ENCODE data around the gene PRDX3.
A peak's percentile ranks its signal among the peaks of the same experiment; 100 is the strongest.

Gene PRDX3

DNA sequence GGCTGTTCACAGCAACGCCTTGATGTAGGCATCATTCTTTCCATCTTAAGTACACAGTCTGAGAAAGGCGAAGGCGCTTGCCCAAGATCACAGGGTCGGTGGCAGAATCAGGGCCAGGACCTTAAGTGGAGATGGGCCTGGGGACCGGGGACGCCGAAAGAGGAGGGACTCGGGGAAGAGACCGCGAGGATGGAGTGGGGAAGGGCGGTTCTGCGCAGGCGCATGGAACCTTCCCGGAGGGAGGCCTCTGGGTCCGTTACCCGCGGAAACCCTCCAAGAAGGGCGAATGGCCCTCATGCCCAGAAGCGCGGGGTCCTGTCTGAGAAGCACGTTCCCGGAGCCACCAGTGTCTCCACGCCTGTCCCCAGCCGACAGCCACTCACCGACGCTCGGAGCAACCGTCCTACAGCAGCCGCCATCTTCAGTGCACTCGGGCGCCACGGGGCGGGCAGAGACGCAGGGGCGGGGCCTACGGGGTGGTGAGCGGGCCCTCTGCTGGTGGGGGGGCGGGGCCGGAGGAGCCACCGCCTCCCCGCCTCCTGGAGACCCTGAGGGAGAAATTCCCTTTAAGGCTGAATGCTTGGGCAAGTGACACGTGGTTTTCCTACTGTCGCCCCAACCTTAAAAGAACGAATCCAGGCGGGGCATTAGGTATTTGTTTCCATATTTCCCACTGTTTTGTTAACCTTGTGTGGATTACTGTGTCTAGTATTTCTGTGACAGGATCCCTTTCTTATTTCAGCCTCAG is at the start of gene PRDX3:
TSS of gene PRDX3 (minus strand) at position 441 of the 748 bp plus-strand sequence. CDS start at position 419, 22 bp downstream.
- peak; percentile 84 for DNase-seq

DNA sequence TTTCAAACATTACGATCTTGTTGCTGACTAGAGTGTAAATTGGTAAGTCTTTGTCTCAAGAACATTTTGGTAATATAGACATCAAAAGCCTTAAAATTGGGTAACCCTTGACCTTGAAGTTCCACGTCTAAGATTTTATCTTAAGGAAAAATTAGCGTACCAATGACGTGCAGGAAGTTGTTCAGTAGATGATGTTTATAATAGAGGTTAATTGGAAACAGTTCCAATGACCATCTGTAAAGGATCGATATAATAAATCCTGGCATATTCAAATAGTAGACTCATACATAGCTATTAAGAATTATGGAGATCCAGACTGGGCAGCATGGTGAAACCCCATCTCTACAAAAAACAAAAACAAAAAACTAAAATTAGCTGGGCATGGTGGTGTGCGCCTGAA is 49.2 kb upstream of the PRDX3 start:
- DNase-seq = no peak

DNA sequence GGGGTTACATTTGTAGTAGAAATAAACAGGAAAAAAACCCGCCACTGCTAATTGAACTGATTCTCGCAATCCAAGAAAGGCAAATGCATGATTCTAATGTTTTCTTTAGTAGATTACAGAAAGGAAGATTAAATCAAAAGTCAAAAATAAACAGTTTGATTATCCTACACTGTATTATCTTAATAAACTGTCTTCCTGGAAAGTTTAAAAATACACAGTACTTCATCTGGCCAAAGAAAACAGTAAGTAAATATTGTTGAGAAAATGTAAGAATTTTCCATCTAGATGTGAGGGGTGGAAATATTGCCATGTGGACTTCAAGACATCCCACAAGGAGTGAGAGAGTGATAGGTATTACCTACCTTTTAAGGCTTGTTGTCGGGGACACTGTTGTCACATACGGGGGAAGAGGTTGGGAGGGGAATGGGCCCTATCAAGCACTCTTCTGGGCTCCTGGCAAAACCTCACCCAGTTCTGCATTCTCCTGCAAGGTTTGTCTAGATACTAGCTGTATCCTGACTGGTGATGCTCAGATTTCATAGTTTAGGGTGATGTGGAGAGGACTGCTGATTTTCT is 46.6 kb upstream of the PRDX3 start:
- DNase-seq = no peak

DNA sequence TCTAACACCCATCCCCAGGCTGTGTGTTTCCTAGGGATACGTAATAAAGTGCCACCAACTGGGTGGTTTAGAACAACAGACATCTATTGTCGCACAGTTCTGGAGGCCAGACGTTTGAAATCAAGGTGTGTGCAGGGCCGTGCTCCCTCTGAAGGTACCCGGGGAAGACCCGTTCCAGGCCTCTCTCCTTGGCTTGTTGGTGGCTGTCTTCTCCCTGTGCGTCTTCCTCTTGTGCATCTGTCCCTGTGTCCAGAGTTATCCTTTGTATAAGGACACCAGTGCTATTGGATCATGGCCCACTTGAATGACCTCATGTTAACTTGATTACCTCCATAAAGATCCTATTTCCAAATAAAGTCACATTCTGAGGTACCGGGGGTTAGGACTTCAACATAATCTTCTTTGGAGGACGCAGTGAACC is 44.4 kb upstream of the PRDX3 start:
- no peak for DNase-seq

DNA sequence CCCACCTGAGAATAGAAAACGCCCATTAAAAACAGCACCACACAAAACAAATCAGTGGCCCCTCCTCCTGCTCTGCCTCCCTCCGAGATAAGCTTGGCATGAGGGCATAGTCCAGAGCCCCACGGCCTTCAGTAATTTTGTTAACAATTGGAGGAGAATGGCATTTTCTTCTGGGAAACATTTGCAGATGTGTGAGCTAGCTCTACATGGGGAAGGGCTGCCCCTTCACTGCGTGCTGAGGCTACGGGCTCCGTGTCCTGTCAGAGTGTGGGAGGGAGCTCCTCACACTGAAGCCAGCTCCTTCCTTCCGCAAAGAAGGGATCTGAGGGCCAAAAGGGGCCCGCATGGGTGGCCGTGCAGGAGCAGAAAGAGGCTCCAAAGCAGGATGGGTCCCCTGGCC is 43.9 kb upstream of the PRDX3 start:
- no peak for DNase-seq

DNA sequence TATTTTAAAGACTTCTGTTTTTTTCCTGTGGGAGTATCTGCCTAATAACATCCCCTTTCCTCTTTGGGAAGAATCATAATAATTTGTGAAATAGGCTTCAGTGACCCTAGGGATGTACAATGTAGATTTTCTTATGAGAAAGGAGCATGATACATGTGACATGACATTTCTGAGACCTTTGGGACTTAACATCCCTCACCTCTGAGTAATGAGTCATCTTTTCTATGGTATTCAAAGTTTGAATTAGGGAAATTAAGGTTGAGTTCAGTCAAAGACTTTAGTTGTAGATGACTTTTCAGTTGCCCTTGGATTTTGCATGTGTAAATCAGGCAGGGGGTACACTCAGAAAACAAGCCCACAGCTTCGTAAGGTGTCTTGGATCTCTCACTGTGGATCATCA is 43.1 kb upstream of the PRDX3 start:
- DNase-seq = no peak

DNA sequence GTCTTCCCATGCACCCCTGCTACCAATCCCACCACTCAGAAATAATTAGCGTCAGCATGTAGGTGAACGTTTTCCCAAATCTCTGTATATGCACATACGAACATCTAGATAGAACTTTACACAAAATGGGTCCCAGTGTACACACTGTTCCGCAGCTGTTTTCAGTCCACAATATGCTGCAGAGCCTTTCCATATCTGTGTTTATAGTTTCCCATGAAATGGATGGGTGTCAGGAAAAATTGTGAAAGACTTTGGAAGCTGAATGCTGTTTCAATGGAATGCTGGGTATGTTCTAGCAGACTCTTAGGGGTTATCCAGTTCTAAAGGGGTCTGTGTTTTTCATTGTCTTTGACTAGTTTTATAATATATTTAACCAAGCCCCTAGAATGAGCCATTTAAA is 42.6 kb upstream of the PRDX3 start:
- DNase-seq = no peak

DNA sequence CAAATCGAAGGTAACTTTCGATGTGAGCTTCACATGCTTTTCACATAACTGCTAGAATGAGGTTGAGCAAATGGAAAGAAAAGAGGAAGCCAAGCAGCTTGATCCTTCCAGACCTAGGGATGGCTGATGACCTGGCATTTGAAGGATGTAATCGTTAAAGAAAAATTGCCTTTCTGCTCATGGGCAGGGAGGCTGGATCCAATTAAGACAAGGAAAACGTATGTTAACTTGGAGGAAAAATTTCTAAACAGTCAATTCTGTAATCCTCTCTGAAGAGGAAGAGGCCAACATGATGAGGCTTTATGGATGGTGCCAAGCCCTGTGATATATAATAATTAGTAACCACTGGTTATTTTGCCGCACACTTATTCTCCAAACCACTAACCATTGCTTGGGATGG is 41.3 kb upstream of the PRDX3 start:
- DNase-seq = no peak

DNA sequence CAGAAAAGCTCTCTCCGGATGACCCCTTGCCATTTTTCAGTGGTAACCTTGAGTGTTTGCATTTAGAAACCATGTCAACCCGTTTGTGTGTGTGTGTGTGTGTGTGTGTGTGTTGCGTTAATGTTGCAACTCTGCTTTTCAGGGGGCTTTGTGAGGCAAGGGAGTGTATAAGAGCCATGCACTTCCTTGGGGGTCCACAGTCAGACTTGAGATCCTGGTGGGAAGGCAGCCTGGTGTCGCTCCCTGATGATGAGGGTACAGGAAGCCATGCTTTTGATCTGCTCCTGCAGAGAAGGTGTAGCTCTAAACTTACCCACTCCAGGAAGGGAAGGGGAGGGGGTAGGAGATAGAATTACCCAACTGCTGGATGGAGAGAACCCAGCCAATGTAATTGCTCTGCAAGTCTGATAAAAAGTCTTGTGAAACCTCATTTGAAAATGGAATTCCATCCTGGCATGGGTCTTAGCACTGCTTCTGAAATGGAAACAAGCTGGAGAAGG is 39.4 kb upstream of the PRDX3 start:
- DNase-seq = no peak

DNA sequence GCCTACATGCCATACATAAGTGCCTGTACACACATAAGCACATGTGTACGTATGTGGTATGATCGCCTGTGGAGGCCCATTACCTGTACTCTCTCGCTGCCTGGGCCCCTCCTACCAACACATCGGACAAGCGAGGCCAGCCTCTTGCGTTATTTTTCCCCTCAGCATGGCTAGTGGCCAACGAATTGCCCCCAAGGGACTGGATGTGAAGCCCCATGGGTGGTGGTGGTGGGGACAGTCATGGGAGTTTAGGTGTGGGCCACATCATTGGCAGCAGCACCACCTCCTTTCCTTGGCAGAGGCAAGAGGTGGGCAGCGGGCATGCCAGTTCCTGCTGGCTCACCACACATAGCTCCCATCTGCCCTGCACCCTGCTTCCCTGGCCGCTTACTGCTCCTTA is 38.8 kb upstream of the PRDX3 start:
- DNase-seq = no peak

DNA sequence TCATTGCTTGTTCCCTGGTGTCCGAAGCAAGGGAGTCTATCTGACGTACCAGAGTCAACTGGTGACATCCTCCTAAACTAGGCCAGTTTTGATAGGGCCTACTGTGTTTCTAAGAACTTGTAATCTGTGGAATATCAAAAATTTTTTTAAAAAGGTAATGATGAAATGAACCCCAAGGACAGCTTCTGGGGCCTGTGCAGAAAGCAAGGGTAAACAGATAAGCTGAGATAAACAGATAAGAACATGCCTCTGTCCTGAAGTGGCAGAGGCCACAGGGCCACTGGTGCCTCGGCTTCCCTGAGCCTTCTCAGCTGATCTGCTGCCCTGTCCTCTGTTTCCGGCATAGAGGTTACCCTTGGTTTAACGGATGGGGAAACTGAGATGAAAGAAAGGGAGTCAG is 37.5 kb upstream of the PRDX3 start:
- DNase-seq = no peak

DNA sequence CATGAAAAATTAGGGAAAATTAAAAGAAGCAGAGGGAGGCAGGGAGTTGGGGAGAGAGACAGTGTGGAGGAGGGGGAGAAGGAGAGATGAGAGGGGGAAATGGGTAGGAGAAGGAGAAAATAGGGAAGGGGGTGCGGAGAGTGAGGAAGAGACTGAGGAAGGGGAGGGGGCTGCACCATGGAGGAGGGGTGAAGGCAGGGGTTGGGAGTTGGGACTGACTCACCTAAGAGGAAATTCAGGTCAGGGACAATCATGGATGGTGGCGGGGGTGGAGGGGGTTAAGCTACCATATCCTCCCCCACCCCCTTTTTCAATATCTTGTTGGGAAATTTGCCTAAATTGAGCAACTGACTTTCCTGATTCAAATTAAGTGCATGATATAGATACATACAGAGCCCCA is 36.8 kb upstream of the PRDX3 start:
- DNase-seq = no peak

DNA sequence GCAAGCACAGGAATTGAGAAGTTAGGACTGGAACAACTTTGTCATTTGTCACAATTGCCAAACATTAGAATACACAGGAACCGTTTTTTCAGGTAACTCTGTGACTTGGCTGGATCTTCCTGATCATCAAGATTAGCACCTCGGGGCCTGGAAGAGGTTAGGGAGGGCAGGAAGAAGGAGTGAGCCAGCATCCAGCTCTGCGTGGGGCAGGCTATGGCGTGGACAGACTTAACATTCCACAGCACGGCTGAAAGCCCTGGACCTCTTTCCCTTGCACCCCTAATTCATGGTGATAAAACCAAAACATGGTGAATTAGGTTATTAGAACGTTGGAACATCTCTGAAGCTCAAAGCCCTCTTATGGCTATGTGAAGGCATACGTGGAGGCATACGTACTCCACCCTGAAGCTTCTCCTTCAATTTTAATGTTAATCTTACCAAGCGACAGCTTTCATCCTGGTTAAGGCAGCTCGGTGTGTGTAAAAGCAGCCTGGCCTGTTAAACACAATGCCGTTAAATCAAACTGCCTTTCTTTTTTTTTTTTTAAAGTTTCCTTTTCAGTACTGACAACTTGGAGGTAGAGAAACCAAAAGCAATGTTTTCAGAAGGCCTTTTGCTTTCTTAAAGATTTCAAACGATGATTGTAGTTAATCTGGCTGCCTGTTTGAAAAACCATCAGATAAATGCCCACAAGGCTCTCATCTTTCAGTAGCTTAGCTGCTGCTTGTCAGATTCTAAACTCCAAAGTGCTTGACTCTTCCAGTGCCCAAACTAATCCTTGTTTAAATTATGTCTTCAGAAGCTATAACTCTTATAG is 33.2 kb upstream of the PRDX3 start:
- no peak for DNase-seq

DNA sequence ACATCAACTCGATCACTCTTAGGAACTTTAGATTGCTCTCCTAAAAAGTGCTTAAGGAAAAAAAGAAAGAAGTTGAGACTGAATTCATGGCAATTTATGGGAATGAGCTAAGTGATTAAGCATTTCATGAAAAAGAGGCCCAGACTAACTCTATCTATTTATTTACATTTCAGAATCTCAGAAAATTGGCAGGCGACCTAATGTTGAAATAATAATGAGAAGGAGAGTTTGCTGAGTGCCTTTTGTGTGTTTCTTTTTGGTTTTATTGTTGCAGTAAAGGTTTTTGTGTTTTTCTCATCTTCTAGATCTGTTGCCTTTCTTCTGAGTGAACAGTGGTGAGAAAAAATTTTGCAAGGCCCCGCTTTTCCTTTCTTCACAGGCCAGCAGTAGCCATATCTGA is 32.6 kb upstream of the PRDX3 start:
- no peak for DNase-seq

DNA sequence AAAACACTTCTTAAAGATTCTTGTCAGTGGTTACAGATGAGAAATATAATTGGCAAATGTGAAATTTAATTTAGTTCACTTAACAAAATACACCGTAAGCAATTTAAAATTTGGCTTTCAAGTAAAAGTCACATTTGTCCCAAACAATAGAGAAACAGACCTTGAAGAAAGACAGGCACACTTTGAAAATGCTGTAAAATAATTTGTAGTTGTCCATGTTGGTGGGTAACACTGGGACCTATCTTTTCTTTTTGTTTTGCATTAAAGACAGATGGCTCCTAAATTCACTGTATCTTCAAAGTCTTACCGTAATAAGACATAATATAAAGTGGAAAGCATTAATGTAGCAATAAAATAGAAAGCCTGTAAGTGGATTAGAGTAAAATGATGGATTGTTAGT is 32.0 kb upstream of the PRDX3 start:
- no peak for DNase-seq

DNA sequence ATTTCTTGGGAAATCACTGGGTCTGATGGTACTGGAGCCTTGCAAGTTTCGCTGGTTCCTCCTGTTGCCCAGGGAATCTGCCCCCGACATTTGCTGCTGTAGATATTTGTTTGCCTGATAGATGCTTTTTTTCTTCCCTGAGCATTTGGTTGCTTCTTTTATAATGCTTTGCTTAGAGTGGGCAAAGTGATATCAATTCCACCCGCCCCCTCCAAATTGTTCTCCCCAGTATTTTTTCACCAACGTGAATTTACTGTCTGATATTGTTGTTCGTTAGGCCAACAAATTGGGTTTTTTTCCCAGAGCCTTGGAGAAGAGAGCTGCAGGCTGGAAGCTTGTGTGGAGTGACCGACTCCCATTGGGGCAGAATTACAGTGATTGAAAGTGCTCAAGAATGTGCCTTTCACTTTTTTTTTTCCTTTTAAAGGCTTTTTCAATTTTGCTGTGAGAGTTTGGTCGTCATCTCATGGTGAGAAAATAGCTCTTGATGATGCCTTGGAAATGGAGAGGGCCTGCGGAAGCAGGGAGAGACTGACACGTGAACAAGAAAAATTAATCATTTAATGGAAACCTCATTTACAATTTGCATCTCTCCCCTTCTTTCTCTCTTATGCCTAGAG is 31.2 kb upstream of the PRDX3 start:
- no peak for DNase-seq

DNA sequence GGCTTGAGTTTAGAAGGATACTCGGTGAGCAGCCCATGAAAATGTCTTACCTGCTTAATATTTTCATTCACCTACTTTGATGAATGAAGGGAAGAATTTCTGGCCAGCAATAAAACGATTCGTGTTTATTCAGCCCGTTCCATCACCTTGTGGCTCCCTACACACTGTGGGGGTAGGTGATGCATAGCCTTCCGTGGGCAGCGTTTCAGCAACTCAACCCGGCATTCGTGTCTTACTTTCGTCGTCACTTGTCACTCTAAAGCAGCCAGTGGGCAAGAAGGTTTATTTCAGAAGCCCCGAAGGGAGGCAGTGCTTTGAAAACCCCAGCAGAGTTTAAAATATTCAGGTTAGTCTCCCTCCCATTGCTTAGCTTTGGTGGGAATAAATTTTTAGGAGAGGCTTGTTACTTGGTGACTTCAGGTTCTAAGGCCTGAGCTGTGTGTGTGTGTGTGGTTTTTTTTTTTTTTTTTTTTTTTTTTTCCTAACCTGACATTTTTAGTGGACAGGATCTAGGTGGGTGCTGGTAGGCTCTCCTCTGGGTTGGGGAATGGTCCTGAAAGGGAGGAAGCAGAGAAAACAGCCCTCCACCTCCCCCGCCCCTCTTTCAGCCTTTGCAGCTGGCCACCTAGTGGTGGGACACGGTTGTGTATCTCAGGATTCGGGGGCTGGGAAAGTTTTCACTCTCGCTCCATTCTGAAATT is 30.6 kb upstream of the PRDX3 start:
- peak; percentile 45 for DNase-seq

DNA sequence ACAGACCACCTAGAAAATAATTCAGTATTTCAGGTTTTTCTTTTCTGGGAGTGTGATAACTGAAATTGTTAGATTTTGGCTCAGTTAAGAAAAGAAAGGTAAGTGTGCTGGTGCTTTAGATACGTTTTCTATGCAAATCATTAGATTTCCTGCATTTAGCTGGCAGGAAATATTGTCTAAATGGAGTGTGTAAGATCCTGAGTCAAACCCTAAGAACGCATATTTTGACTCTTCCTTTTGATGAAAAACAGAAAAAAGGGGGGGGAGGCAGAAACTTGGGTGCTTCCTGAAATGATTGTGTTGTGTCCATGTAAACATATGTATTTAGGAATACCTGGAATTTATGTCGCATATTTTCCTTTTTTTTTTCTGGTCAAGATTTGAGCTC is 29.9 kb upstream of the PRDX3 start:
- DNase-seq = no peak

DNA sequence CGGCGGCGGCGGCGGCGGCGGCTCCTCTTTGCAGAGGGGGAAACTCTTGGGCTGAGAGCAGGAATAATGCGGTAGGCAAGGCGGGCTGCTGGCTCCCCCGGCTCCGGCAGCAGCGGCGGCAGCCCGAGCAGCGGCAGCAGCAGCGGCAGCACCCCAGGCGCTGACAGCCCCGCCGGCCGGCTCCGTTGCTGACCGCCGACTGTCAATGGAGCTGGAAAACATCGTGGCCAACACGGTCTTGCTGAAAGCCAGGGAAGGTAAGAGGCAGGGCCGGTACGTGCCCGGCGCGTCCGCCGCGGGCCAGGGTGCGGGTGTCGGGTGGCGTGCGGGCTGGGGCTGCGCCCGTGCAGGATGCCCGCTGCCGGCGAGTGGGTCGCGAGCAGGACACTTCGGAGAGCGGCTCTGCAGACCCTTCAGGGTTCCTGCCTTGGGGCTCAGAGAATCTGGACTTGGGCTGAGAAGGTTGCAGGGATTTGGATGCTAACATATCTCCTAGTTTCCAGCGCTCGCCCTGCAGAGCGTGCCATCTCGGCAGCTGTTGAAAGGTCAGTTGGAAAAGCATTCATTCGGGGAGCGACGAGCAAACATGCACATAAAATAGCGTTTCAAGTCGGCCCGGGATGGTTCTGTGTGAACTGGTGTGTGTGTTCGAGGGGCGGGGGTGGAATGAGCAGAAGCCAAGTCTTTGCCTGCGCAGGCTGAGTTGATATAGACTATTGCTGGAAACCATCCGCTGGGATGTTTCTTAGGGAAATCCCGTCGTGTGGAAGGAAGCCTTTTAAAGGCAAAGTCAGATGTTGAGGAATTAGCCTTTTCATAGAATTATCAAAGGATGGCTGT is 29.3 kb upstream of the PRDX3 start:
- DNase-seq = peak; percentile 23

DNA sequence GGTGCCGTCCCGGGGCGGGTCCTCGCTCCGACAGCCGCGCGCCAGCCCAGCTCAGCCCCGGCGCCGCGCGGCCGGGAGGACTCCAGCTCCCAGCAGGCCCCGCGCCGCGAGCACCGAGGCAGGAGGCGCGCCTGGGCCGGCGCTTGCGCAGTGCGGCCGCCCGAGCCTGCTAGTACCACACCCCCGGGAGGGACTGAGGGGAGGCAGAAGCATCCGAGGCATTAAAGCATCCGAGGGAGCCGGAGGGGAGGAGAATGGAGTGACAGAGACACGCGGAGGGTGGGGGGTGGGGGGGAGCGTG is 28.7 kb upstream of the PRDX3 start, which contains the start of gene GRK5:
TSS of gene GRK5 (plus strand) at position 206 of the 301 bp plus-strand sequence. CDS start 347 bp downstream, outside the sequence.
- peak; percentile 94 for DNase-seq

DNA sequence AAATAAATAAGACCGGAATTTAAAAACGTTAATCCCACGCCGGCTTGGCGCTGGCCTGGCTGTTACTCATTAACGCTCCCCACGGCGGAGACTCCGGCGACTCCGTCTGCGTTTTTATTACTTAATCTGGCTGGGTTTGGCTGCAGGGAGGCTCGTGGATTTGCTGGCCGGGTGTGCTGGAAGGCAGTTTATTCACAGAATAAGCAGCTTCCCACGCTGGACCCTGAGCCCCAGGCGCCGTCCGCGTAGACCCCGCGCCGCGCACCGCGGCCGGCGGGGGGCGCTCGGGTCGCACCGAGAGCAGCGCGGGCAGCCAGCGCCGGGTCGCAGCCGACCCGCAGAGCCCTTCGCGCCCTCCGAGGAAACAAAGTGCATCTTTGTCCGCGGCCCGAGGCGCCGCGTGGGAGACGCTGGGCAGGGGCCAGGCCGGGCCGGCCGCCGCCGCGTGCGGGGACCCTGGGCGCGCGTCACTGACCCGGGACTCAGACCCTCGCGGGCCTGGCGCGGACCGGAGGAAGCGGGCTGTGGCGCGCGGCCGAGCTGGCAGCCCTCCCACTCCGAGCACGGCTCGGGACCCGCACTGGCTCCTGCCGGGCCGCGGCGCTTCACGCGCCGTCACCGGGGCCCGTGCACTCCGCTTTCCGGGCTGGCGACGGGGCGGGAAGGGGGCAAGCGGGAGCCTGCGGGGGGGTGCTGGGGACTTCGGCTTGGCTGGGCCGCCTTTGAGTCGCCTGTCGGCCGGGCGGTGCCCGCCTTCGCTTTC is 28.2 kb upstream of the PRDX3 start:
- DNase-seq = peak; percentile 58
